Common myeloid progenitor, CD34-positive (primary cell): ENCODE results near the gene SUFU.

Source experiments
- CTCF ChIA-PET: fragments of 350-600 bp; sonication (Branson Sonifier 250); formaldehyde crosslinking; loops from one replicate; lab custom pipeline; 2021; ENCODE audit warnings: antibody characterized with exemption; lab: Charles Lee
- POLR2A ChIA-PET: fragments of 350-600 bp; sonication (Branson Sonifier 250); formaldehyde crosslinking; loops from one replicate; lab custom pipeline; 2021; ENCODE audit warnings: antibody characterized with exemption; lab: Charles Lee
- DNase-seq, 3 donors: peaks; one replicate each; pipeline versions ENCODE4 v3.0.0 to v3.0.0-alpha.2; 2013
- H3K27ac ChIP-seq, 2 experiments: 1 replicate in 1 of 2; 2 replicates in 1 of 2; pipeline ENCODE4 v1.7.0; 2013; ENCODE audit warnings: inconsistent platforms in 2 of 2, low read length in 2 of 2, mild to moderate bottlenecking in 2 of 2, low read depth in 1 of 2, moderate library complexity in 1 of 2; ENCODE audit not compliant: severe bottlenecking in 2 of 2, insufficient read depth in 1 of 2, poor library complexity in 1 of 2
- H3K27me3 ChIP-seq, 5 experiments: replicated peaks in 2 of 5; 1 replicate in 3 of 5; 2 replicates in 2 of 5; pipeline versions ENCODE4 v1.6.1 to v1.7.0; 2013; ENCODE audit warnings: low read length in 4 of 5, mild to moderate bottlenecking in 2 of 5, moderate library complexity in 2 of 5, inconsistent platforms in 1 of 5; ENCODE audit not compliant: insufficient read depth in 5 of 5, control insufficient read depth in 4 of 5
- H3K36me3 ChIP-seq, 4 experiments: 1 replicate in 2 of 4; 2 replicates in 2 of 4; pipeline versions ENCODE4 v1.6.1 to v1.7.0; 2013; ENCODE audit warnings: low read length in 3 of 4, control low read depth in 1 of 4, mild to moderate bottlenecking in 1 of 4; ENCODE audit not compliant: control insufficient read depth in 4 of 4, insufficient read depth in 4 of 4
- H3K4me1 ChIP-seq, 4 experiments: 1 replicate in 3 of 4; 2 replicates in 1 of 4; pipeline versions ENCODE4 v1.6.1 to v1.7.1; 2013; ENCODE audit warnings: low read length in 3 of 4, mild to moderate bottlenecking in 3 of 4, control low read depth in 1 of 4, inconsistent platforms in 1 of 4, moderate library complexity in 1 of 4; ENCODE audit not compliant: control insufficient read depth in 4 of 4, insufficient read depth in 4 of 4; ENCODE audit errors: control extremely low read depth in 1 of 4
- H3K4me3 ChIP-seq, 7 experiments: 1 replicate in 4 of 7; 2 replicates in 3 of 7; pipeline versions ENCODE4 v1.5.1 to v1.7.0; 2013; ENCODE audit warnings: mild to moderate bottlenecking in 7 of 7, low read length in 6 of 7, moderate library complexity in 6 of 7, inconsistent platforms in 2 of 7, low read depth in 2 of 7, control low read depth in 1 of 7; ENCODE audit not compliant: insufficient read depth in 4 of 7, control insufficient read depth in 1 of 7; ENCODE audit errors: extremely low read depth in 1 of 7
- H3K9me3 ChIP-seq, 5 experiments: 1 replicate in 4 of 5; 2 replicates in 1 of 5; pipeline versions ENCODE4 v1.6.1 to v1.7.1; 2013; ENCODE audit warnings: low read length in 4 of 5, mild to moderate bottlenecking in 2 of 5, inconsistent platforms in 1 of 5, low read depth in 1 of 5, moderate library complexity in 1 of 5; ENCODE audit not compliant: control insufficient read depth in 4 of 5, insufficient read depth in 2 of 5; ENCODE audit errors: control extremely low read depth in 1 of 5
- WGBS: methylation state at CpG from one replicate; pipeline ENCODE4 v1.1.5; 2013; ENCODE audit not compliant: insufficient coverage; 5-methylcytosine and 5-hydroxymethylcytosine counted together

Gene SUFU

DNA sequence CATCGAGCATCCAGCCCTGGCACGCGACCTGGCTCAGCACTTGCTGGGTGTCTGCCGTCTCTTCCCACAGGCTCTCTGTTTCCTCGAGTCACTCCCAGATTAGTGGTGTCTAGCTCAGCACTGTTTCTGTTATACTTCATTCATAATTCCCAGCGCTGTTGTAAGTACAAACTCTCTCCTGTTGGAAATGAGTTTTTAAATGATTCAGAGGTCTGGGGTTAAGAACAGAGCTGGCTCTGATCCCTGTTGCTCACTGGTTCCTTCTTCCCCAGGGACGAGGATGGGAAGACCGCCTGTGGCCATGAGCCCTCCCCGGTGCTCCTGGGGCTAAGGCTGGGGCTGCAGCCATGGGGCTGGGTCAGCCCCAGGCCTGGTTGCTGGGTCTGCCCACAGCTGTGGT lies 35.1 kb upstream of the SUFU start:
- DNase-seq: no peak
- POLR2A ChIA-PET: no interaction called here

DNA sequence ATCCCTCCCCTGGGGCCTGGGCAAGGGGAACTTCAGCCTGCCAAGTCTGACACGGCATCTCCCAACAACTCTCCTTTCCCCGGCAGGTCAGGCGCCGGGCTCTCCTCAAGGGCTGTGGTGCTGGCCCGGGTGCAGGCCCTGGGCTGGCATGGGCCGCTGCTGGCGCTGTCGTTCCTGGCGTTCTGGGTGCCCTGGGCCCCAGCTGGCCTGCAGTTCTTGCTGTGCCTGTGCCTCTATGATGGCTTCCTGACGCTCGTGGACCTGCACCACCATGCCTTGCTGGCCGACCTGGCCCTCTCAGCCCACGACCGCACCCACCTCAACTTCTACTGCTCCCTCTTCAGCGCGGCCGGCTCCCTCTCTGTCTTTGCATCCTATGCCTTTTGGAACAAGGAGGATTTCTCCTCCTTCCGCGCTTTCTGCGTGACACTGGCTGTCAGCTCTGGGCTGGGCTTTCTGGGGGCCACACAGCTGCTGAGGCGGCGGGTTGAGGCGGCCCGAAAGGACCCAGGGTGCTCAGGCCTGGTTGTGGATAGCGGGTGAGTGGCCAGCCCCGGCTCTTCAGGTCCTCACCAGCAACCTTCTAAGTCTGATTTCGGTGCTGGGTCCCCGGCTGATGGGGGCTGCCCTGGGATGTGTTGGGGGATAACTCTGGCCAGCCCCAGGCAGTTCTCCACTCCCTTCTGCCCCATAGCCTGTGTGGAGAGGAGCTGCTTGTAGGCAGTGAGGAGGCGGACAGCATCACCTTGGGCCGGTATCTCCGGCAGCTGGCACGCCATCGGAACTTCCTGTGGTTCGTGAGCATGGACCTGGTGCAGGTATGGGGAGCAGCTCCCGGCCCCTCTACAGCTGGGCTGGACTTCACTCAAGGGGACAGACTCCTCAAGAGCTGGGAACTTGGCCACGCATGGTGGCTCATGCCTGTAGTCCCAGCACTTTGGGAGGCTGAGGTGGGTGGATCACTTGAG lies 32.9 kb upstream of the SUFU start:
- Histone ChIP-seq H3K27me3 (no peaks in the 10 kb centered on the region), H3K4me3 (no peak overlapping the region), H3K4me1 (peaks cover 0 to 4% (median 0%) of the 10 kb centered on the region in 4 experiments), H3K36me3 (peaks cover 0 to 9% (median under 1%) of the 10 kb centered on the region in 4 experiments), H3K27ac (no peak overlapping the region), H3K9me3 (no peaks in the 10 kb centered on the region)
- no peak for DNase-seq
- 99% methylated on average over 28 of the region's 36 CpGs for WGBS
- CTCF ChIA-PET: interaction anchor here (0.7 to 4.1 kb wide), 4 partner anchors 9 to 113 kb away, joined by 3 to 23 read pairs (median 5); no protein-coding TSS in a partner anchor
- POLR2A ChIA-PET: no interaction called here

More for the DNA sequence above, 35.1 kb upstream of the SUFU start:
- CTCF ChIA-PET: interaction anchor here (0.6 to 3.2 kb wide), 3 partner anchors 9 to 115 kb away, joined by 3 to 11 read pairs (median 3); no protein-coding TSS in a partner anchor
- peaks cover 0 to 6% (median 0%) of the 10 kb centered on the region in 4 experiments for H3K36me3 ChIP-seq
- peaks cover 0 to 3% (median 0%) of the 10 kb centered on the region in 5 experiments for H3K27me3 ChIP-seq
- 100% methylated on average over 2 of the region's 9 CpGs for whole genome bisulfite sequencing
- no peaks in the 10 kb centered on the region for H3K9me3 ChIP-seq
- no peak overlapping the region for H3K27ac ChIP-seq
- H3K4me3 ChIP-seq: no peak overlapping the region
- H3K4me1 ChIP-seq: peaks cover 0 to 4% (median 0%) of the 10 kb centered on the region in 4 experiments

DNA sequence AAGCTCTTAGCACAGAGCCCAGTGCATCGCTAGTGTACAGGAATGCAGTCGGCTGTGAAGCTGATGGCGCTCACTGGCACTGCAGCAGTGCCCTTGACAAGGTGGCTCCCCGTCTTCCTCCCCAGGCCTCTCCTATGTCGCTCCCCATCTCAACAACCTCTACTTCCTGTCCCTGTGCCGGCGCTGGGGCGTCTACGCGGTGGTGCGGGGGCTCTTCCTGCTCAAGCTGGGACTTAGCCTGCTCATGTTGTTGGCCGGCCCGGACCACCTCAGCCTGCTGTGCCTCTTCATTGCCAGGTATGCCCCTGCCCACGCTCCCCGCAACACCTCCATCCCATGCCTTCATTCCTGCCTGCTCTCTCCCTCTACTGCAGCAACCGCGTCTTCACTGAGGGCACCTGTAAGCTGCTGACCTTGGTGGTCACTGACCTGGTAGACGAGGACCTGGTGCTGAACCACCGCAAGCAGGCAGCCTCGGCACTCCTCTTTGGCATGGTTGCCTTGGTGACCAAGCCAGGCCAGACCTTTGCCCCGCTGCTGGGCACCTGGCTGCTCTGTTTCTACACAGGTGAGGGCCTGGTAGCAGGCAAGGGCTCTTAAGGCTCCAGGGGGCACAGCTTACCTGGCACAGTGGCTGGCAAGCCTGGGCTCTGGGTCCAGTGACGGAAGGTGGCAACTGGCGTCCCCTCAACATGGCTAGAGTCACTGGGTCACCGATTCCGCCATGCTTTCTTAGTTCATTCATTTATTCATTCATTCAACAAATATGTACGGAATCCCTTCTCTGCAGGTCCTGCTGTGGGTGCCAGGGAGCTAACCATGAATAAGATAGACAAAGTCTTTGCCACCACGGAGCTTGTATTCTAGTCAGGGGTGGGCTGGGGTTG lies 30.1 kb upstream of the SUFU start:
- peaks cover 0 to 4% (median 0%) of the 10 kb centered on the region in 4 experiments for H3K4me1 ChIP-seq
- H3K27ac ChIP-seq: no peak overlapping the region
- WGBS: 84% methylated on average over 24 of the region's 27 CpGs
- POLR2A ChIA-PET: no interaction called here
- no peak for DNase-seq
- no peaks in the 10 kb centered on the region for H3K27me3 ChIP-seq
- H3K9me3 ChIP-seq: no peaks in the 10 kb centered on the region
- H3K4me3 ChIP-seq: no peak overlapping the region
- H3K36me3 ChIP-seq: peaks cover 2 to 12% (median 5%) of the 10 kb centered on the region in 4 experiments
- CTCF ChIA-PET: interaction anchor here (1.0 to 4.1 kb wide), 7 partner anchors 12 to 117 kb away, joined by 3 to 23 read pairs (median 4); partner anchors contain the start of gene C10orf95

DNA sequence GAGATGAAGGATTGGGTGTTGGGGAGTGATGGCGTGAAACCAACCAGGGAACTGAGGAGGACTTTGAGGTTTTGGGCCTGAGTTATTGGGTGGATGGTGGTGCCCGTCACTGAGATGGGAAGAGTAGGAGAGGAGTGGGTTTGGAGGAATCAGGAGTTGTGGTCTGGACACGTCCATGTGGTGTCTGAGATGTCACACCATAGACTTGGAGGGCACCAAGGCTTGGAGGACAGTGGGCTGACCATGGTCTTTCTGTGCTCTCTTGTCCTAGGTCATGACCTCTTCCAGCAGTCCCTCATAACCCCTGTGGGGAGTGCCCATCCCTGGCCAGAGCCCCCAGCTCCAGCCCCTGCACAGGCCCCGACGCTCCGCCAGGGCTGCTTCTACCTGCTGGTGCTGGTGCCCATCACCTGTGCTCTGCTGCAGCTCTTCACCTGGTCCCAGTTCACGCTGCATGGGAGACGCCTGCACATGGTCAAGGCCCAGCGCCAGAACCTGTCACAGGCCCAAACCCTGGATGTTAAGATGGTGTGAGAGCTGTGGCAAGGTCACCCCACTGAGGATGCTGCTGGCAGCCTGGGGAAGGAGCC lies 28.2 kb upstream of the SUFU start:
- peaks cover 2 to 22% (median 16%) of the 10 kb centered on the region in 4 experiments for H3K36me3 ChIP-seq
- ChIA-PET CTCF (interaction anchor here (1.1 to 2.3 kb wide), 2 partner anchors 52 to 108 kb away, joined by 3 to 9 read pairs; no protein-coding TSS in a partner anchor), POLR2A (no interaction called here)
- no peak overlapping the region for H3K4me3 ChIP-seq
- H3K27me3 ChIP-seq: no peaks in the 10 kb centered on the region
- H3K27ac ChIP-seq: no peak overlapping the region
- no peaks in the 10 kb centered on the region for H3K9me3 ChIP-seq
- DNase-seq: no peak
- 95% methylated on average over 5 of the region's 9 CpGs for WGBS
- peaks cover 0 to 4% (median 1%) of the 10 kb centered on the region in 4 experiments for H3K4me1 ChIP-seq

DNA sequence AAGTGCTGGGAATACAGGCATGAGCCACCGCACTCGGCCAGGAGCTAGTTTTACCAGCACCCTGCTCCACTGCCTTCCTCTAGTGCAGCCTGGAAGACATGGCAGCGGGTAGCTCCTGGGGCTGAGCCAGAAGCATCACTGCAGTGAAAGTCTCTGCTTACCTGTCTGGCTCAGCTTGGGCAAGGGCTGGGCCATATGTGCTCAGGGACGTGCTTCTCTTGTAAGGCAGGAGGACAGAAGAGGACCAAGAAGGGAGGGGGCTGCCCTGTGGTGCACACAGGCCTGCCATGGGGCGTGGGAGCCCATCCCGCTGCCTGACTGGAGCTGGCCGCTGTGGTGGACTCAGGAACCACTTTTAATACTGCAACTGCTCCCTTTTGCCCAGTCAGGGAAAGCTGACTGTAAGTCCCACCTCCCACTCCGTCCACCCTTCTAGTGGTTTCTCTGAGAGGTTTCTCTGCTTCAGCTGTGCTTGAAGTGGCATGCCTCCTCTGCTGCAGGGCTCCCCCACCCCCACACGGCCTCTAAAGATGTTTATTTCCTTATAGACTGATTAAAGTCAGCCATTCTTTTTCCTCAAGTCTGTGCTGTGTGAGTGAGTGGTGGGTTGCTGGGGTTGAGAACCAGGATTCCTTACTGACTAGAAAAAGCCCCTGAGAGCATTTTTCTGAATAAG lies 27.2 kb upstream of the SUFU start:
- WGBS: 78% methylated on average over 6 of the region's 9 CpGs
- peaks cover 0 to 4% (median 1%) of the 10 kb centered on the region in 4 experiments for H3K4me1 ChIP-seq
- no peak overlapping the region for H3K4me3 ChIP-seq
- H3K27me3 ChIP-seq: no peaks in the 10 kb centered on the region
- POLR2A ChIA-PET: interaction anchor here (0.7 kb wide), 1 partner anchor 55 kb away, joined by 3 read pairs; no protein-coding TSS in a partner anchor
- CTCF ChIA-PET: interaction anchor here (0.6 to 1.1 kb wide), 3 partner anchors 20 to 107 kb away, joined by 3 read pairs; no protein-coding TSS in a partner anchor
- no peak overlapping the region for H3K27ac ChIP-seq
- H3K36me3 ChIP-seq: peaks cover 5 to 33% (median 22%) of the 10 kb centered on the region in 4 experiments
- no peaks in the 10 kb centered on the region for H3K9me3 ChIP-seq
- DNase-seq: no peak

DNA sequence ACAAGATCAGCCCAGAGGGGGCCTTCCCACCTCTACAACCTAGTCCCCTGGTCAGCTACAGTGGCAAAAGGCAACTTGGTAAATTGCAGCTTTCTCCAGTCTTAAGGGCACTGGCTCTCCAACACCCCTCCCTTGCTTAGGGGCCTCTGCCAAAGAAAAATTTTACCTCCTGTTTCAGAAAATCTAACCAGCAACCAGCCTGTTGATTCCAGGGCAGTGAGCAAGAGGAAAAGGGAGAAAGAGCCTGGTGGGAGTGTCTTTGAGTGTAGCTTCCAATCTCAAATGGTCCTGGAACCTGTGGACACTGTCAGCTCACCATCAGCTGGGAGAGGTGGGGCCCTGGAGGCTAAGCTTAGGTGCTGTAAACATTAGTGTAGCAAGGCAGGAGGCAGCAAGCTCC lies 24.1 kb upstream of the SUFU start:
- POLR2A ChIA-PET: interaction anchor here (0.5 to 1.7 kb wide), 4 partner anchors 27 to 93 kb away, joined by 3 to 5 read pairs (median 4); partner anchors contain the start of gene NFKB2
- Histone ChIP-seq H3K36me3 (peaks cover 7 to 62% (median 44%) of the 10 kb centered on the region in 4 experiments), H3K9me3 (no peaks in the 10 kb centered on the region), H3K27ac (no peak overlapping the region), H3K27me3 (no peaks in the 10 kb centered on the region), H3K4me3 (no peak overlapping the region), H3K4me1 (peaks cover 0 to 2% (median 0%) of the 10 kb centered on the region in 4 experiments)
- CTCF ChIA-PET: interaction anchor here (0.7 to 4.5 kb wide), 24 partner anchors 9 to 310 kb away, joined by 3 to 35 read pairs (median 8); partner anchors contain the start of genes ACTR1A, C10orf95 and SUFU
- DNase-seq: no peak
